HFFc6 (cell line): Measurements from ENCODE around the gene LUC7L3. TPM values are rescaled to one million over a fixed set of nuclear protein-coding genes. Genes with fewer than 3 reads are reported as not detected.

Experiments
- DNase-seq: peaks from one replicate; pipeline ENCODE4 v3.0.0-alpha.2; 2018
- H3K27ac Mint-ChIP-seq: 2 replicates; pipeline ENCODE4 v1.8.0; 2020; ENCODE audit warnings: mild to moderate bottlenecking, mixed read lengths
- H3K27me3 Mint-ChIP-seq: 2 replicates; pipeline ENCODE4 v1.8.0; 2021; ENCODE audit warnings: mild to moderate bottlenecking, moderate library complexity, mixed read lengths; ENCODE audit not compliant: insufficient read depth
- H3K36me3 Mint-ChIP-seq: 2 replicates; pipeline ENCODE4 v1.8.0; 2021; ENCODE audit warnings: low read depth, mixed read lengths
- H3K4me1 Mint-ChIP-seq: 2 replicates; pipeline ENCODE4 v1.8.0; 2020; ENCODE audit warnings: low read depth, mixed read lengths
- H3K4me3 Mint-ChIP-seq: 2 replicates; pipeline ENCODE4 v1.8.0; 2020; ENCODE audit warnings: mild to moderate bottlenecking, moderate library complexity, mixed read lengths
- H3K9me3 Mint-ChIP-seq: 2 replicates; pipeline ENCODE4 v1.8.0; 2020; ENCODE audit warnings: mild to moderate bottlenecking, mixed read lengths
- long read RNA-seq: library from polyadenylated mRNA; unstranded; transcript quantifications from one replicate; pipeline ENCODE4 v2.0.0, GENCODE V29; 2019
- total RNA-seq, 6 experiments: library from RNA; stranded (reverse); fragmentation: NEBNext Ultra II Directional; extraction: Animal tissue kit (Norgen Biotek cat#: 25700); gene quantifications; 2 replicates in 1 of 6; 3 replicates in 5 of 6; pipeline ENCODE4 v1.2.3, GENCODE V29; 2021
- TF ChIP-seq, protein P1 (sequence below): fragments of 200-600 bp; sonication (generic); IDR thresholded peaks from 2 replicates; pipeline ENCODE4 v1.5.0; 2021; ENCODE audit warnings: antibody characterized with exemption, mild to moderate bottlenecking

LUC7L3 gene, protein sequence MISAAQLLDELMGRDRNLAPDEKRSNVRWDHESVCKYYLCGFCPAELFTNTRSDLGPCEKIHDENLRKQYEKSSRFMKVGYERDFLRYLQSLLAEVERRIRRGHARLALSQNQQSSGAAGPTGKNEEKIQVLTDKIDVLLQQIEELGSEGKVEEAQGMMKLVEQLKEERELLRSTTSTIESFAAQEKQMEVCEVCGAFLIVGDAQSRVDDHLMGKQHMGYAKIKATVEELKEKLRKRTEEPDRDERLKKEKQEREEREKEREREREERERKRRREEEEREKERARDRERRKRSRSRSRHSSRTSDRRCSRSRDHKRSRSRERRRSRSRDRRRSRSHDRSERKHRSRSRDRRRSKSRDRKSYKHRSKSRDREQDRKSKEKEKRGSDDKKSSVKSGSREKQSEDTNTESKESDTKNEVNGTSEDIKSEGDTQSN
- 10 to 100 TPM; 54.0 to 76.3 (median 59.1) TPM for total RNA-seq
- long read RNA-seq, partial matches to known transcripts, result 42 of 53 reads
- long read RNA-seq, other reads (novel, unspliced or antisense), result 11 of 53 reads

DNA sequence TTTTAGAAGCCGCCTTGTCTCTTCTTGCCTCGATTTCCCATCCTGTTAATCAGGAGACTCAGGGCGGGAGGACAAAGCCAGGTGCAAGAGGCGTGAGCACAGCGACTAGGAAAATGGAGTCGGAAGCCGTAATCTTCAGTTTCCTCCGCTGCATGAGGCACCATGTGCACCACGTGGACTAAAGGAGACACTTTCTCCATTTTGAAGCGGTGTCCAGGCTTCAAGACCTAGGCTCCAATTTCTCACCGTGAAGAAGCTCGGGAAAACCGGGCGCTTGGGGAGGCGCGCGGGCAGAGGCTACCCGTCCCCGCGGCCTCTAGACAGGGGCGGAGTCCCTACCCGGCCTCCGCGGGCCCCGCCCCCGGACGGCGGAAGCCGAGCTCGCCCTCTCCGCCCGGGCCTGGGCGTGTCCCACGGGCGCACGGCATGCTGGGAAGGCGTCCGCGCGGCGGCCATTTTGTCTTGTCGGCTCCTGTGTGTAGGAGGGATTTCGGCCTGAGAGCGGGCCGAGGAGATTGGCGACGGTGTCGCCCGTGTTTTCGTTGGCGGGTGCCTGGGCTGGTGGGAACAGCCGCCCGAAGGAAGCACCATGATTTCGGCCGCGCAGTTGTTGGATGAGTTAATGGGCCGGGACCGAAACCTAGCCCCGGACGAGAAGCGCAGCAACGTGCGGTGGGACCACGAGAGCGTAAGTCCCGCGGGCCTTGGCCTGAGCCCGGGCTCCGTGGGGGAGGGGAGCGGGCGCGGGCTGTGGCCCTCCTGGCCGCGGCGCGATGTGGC, at the start of gene LUC7L3:
LUC7L3 (plus strand) TSS at position 460 of the 780 bp plus-strand sequence; CDS start at position 590, 130 bp downstream.
- Mint-ChIP-seq H3K36me3 (peaks cover 16% of the 10 kb centered on the region), H3K27me3 (peaks cover 5% of the 10 kb centered on the region; the same call in 1 of the 2 replicates), H3K4me1 (peaks cover 28% of the 10 kb centered on the region), H3K27ac (peak within 1 kb of the TSS; percentile 99), H3K9me3 (no peaks in the 10 kb centered on the region), H3K4me3 (peak within 1 kb of the TSS; percentile 97)
- TF ChIP-seq, protein P1, sequence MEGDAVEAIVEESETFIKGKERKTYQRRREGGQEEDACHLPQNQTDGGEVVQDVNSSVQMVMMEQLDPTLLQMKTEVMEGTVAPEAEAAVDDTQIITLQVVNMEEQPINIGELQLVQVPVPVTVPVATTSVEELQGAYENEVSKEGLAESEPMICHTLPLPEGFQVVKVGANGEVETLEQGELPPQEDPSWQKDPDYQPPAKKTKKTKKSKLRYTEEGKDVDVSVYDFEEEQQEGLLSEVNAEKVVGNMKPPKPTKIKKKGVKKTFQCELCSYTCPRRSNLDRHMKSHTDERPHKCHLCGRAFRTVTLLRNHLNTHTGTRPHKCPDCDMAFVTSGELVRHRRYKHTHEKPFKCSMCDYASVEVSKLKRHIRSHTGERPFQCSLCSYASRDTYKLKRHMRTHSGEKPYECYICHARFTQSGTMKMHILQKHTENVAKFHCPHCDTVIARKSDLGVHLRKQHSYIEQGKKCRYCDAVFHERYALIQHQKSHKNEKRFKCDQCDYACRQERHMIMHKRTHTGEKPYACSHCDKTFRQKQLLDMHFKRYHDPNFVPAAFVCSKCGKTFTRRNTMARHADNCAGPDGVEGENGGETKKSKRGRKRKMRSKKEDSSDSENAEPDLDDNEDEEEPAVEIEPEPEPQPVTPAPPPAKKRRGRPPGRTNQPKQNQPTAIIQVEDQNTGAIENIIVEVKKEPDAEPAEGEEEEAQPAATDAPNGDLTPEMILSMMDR, result no peak
- peak; percentile 89 for DNase-seq

DNA sequence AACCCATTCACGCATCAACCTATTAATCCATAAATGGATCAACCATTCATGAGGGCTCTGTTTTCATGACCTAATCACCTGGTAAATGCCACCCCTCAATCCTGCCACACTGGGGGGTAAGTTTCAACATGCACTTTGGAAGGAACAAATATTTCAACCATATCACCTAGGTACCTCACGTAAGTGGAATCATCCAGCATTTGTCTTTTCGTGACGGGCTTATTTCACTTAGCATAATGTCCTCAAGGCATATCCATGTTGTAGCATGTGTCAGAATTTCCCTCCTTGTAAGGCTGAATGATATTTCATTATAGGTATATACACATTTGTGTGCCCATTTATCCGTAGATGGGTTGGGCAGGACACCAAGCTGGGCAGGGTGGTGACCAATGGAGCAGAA, 47.3 kb upstream of the LUC7L3 start:
- H3K9me3 Mint-ChIP-seq, result no peaks in the 10 kb centered on the region
- no peaks in the 10 kb centered on the region; the same call in 1 of the 2 replicates for H3K36me3 Mint-ChIP-seq
- peaks cover 43% of the 10 kb centered on the region for H3K4me1 Mint-ChIP-seq
- DNase-seq, result no peak
- TF ChIP-seq, protein P1, result no peak
- H3K27ac Mint-ChIP-seq, result no peak overlapping the region
- no peak overlapping the region for H3K4me3 Mint-ChIP-seq
- H3K27me3 Mint-ChIP-seq, result no peaks in the 10 kb centered on the region

DNA sequence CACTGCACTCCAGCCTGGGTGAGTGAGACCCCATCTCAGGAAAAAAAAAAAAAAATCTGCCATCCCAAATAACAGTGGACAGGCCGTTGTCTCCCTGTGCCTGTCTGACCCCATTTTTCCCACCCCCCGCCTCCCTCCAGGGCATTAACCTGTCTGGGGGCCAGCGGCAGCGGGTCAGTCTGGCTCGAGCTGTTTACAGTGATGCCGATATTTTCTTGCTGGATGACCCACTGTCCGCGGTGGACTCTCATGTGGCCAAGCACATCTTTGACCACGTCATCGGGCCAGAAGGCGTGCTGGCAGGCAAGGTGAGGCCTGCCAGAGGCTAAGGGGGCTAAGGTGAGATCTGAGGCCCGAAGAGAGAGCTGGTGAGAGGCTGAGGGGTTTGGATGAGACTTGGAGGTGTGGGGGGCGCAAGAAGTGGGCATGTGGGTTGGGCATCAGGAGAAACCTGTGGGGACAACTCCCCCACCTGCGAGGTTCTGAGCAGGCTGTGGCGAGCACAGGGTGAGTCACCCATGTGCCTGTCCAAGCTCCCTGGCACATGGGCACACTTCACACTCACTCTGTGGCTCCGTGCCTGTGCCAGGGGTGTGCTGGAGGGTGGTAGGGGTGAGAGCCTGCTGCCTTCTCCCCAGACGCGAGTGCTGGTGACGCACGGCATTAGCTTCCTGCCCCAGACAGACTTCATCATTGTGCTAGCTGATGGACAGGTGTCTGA, 46.4 kb upstream of the LUC7L3 start:
- Mint-ChIP-seq H3K4me1 (peaks cover 33% of the 10 kb centered on the region), H3K27ac (no peak overlapping the region), H3K4me3 (no peak overlapping the region), H3K27me3 (no peaks in the 10 kb centered on the region), H3K36me3 (no peaks in the 10 kb centered on the region; the same call in 1 of the 2 replicates), H3K9me3 (no peaks in the 10 kb centered on the region)
- no peak for DNase-seq
- TF ChIP-seq, protein P1, result no peak

DNA sequence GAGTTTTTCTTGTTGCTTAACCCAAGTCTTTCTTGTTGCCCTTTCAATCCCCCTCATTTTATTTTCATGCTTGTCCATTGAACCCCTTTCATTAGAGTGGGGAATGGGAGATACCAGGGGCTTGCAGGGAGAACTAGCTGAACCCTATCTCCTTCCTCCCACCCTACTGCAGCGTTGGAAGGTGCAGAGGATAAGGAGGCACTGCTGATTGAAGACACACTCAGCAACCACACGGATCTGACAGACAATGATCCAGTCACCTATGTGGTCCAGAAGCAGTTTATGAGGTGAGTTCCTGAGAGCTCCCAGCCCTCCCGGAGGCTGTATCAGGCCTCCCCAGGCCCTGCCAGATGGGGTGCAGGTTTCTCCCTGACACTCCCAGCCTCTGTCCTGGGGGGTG, 44.2 kb upstream of the LUC7L3 start:
- H3K4me3 Mint-ChIP-seq, result no peak overlapping the region
- no peaks in the 10 kb centered on the region for H3K9me3 Mint-ChIP-seq
- H3K4me1 Mint-ChIP-seq, result peaks cover 20% of the 10 kb centered on the region
- H3K27me3 Mint-ChIP-seq, result no peaks in the 10 kb centered on the region; the same call in 1 of the 2 replicates
- no peaks in the 10 kb centered on the region; the same call in 1 of the 2 replicates for H3K36me3 Mint-ChIP-seq
- no peak overlapping the region for H3K27ac Mint-ChIP-seq
- DNase-seq, result no peak
- TF ChIP-seq, protein P1, result no peak

DNA sequence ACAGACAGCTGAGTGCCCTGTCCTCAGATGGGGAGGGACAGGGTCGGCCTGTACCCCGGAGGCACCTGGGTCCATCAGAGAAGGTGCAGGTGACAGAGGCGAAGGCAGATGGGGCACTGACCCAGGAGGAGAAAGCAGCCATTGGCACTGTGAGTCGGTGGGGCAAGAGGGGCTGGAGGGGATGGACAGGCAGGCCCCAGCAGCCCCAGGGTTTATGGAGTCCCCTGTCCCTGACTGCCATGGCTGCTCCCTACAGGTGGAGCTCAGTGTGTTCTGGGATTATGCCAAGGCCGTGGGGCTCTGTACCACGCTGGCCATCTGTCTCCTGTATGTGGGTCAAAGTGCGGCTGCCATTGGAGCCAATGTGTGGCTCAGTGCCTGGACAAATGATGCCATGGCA, 43.8 kb upstream of the LUC7L3 start:
- Mint-ChIP-seq H3K27me3 (no peaks in the 10 kb centered on the region; the same call in none of the 2 replicates), H3K4me3 (no peak overlapping the region), H3K36me3 (no peaks in the 10 kb centered on the region; the same call in 1 of the 2 replicates), H3K4me1 (peaks cover 16% of the 10 kb centered on the region), H3K9me3 (no peaks in the 10 kb centered on the region), H3K27ac (no peak overlapping the region)
- no peak for DNase-seq
- TF ChIP-seq, protein P1, result no peak
